RWPE1 (cell line): ENCODE data around the gene DCAF12.

Experiments used
- CTCF ChIA-PET: fragments of 350-600 bp; sonication (Branson Sonifier 250); formaldehyde crosslinking; extraction: SDS; loops from one replicate; lab custom pipeline; 2021; lab: Yijun Ruan, JAX
- POLR2A ChIA-PET: fragments of 400-600 bp; formaldehyde crosslinking; extraction: SDS; loops from one replicate; lab custom pipeline; 2020; ENCODE audit warnings: antibody characterized with exemption; ENCODE audit not compliant: low non-redundant PET; lab: Yijun Ruan, JAX
- DNase-seq: peaks from one replicate; pipeline ENCODE4 v3.0.0; 2012; ENCODE audit warnings: low spot score
- H3K27ac ChIP-seq: fragments of 450-650 bp; 2 replicates; pipeline ENCODE4 v1.5.1; 2017
- CTCF ChIP-seq: fragments of 450-650 bp; conservative IDR thresholded peaks from 2 replicates; pipeline ENCODE4 v1.5.1; 2017; ENCODE audit warnings: low read depth, mild to moderate bottlenecking

The DCAF12 gene

GRCh38 chr9:34163434-34163833, 36.9 kb upstream of the DCAF12 start:
- H3K27ac ChIP-seq = peak overlapping the region; percentile 52
- peak; percentile 67 for DNase-seq
- POLR2A ChIA-PET = interaction anchor here (0.5 kb wide), 1 partner anchor 14 kb away, joined by 8 read pairs; no protein-coding TSS in a partner anchor
- CTCF ChIA-PET = interaction anchor here (1.3 kb wide), 1 partner anchor 90 kb away, joined by 6 read pairs; no protein-coding TSS in a partner anchor
- no peak for TF ChIP-seq CTCF

GRCh38 chr9:34158362-34158869, 31.9 kb upstream of the DCAF12 start:
- H3K27ac ChIP-seq = no peak overlapping the region
- POLR2A ChIA-PET = interaction anchor here (0.5 kb wide), 1 partner anchor 67 kb away, joined by 5 read pairs; no protein-coding TSS in a partner anchor
- CTCF ChIA-PET = interaction anchor here (0.5 to 0.7 kb wide), 3 partner anchors 85 to 343 kb away, joined by 3 to 5 read pairs (median 4); no protein-coding TSS in a partner anchor
- peak; percentile 88 for DNase-seq
- no peak for TF ChIP-seq CTCF

- TF ChIP-seq CTCF = no peak
- DNase-seq = no peak
- POLR2A ChIA-PET = no interaction called here
- no peak overlapping the region for H3K27ac ChIP-seq
- CTCF ChIA-PET = interaction anchor here (0.6 to 0.7 kb wide), 3 partner anchors 26 to 343 kb away, joined by 3 to 5 read pairs (median 4); no protein-coding TSS in a partner anchor
Observed at GRCh38 chr9:34157898-34158297, 31.4 kb upstream of the DCAF12 start.

GRCh38 chr9:34157318-34157717, 30.8 kb upstream of the DCAF12 start:
- no peak for DNase-seq
- no peak overlapping the region for H3K27ac ChIP-seq
- ChIA-PET CTCF (interaction anchor here (0.6 kb wide), 1 partner anchor 25 kb away, joined by 5 read pairs; no protein-coding TSS in a partner anchor), POLR2A (interaction anchor here (0.5 kb wide), 1 partner anchor 15 kb away, joined by 3 read pairs; no protein-coding TSS in a partner anchor)
- TF ChIP-seq CTCF = no peak

GRCh38 chr9:34154057-34154456, 27.6 kb upstream of the DCAF12 start:
- DNase-seq = no peak
- CTCF ChIA-PET = no interaction called here
- POLR2A ChIA-PET = no interaction called here

GRCh38 chr9:34151398-34151797, 24.9 kb upstream of the DCAF12 start:
- no peak for TF ChIP-seq CTCF
- ChIA-PET CTCF (interaction anchor here (0.6 kb wide), 1 partner anchor 528 kb away, joined by 3 read pairs; no protein-coding TSS in a partner anchor), POLR2A (no interaction called here)
- H3K27ac ChIP-seq = no peak overlapping the region
- DNase-seq = no peak

More at GRCh38 chr9:34154057-34154456, 27.6 kb upstream of the DCAF12 start:
- H3K27ac ChIP-seq = no peak overlapping the region
- no peak for TF ChIP-seq CTCF
